Measurements from ENCODE around the gene REEP1. TPM values are rescaled to one million over a fixed set of nuclear protein-coding genes. Genes with fewer than 3 reads are reported as not detected.

REEP1 gene
- total and polyA plus RNA-seq, 2 of the 13 experiments (the other 11 are each of a cell fraction or from before 2014, with no cell fraction given): 0.27 TPM; not detected in 1

- TF ChIP-seq ZNF678 (CRISPR knock-in tag; IDR thresholded peaks at IDR 0.05) (no peak), POLR2A (IDR thresholded peaks at IDR 0.05; ENCODE audit: insufficient read depth in 1 of 2, low read depth in 2 of 2, low read length in 2 of 2) (no peak), RFX5 (IDR thresholded peaks at IDR 0.05; ENCODE audit: low read depth, low read length) (no peak), RAD21 (CRISPR knock-in tag; IDR thresholded peaks at IDR 0.05) (peak; percentile 79), SRSF1 (optimal IDR thresholded peaks at IDR 0.05; ENCODE audit: low read depth, low read length) (no peak), ATF7 (IDR thresholded peaks at IDR 0.05) (no peak), ATF7 (CRISPR knock-in tag; IDR thresholded peaks at IDR 0.05) (no peak), MTF2 (CRISPR knock-in tag; IDR thresholded peaks at IDR 0.05; ENCODE audit: borderline replicate concordance) (no peak), PTBP1 (IDR thresholded peaks at IDR 0.05; ENCODE audit: low read depth, low read length, poor library complexity, severe bottlenecking) (no peak), ARID5B (CRISPR knock-in tag; IDR thresholded peaks at IDR 0.05) (0 out of 2 replicates have a peak, but pooled peaks have one; percentile 31), NFKB2 (CRISPR knock-in tag; IDR thresholded peaks at IDR 0.05; ENCODE audit: borderline replicate concordance) (no peak), ARHGAP35 (CRISPR knock-in tag; IDR thresholded peaks at IDR 0.05; ENCODE audit: borderline replicate concordance) (no peak), FOSL1 (CRISPR knock-in tag; IDR thresholded peaks at IDR 0.05; ENCODE audit: borderline replicate concordance) (no peak), EP300 (IDR thresholded peaks at IDR 0.05; ENCODE audit: low read depth in 2 of 2, low read length in 2 of 2) (no peak), EP300 (CRISPR knock-in tag; IDR thresholded peaks at IDR 0.05; ENCODE audit: borderline replicate concordance) (no peak), ETV5 (CRISPR knock-in tag; IDR thresholded peaks at IDR 0.05; ENCODE audit: borderline replicate concordance) (no peak), SMYD3 (CRISPR knock-in tag; IDR thresholded peaks at IDR 0.05) (no peak), RXRB (CRISPR knock-in tag; IDR thresholded peaks at IDR 0.05; ENCODE audit: borderline replicate concordance) (0 out of 2 replicates have a peak, but pooled peaks have one; percentile 29), POLR2AphosphoS2 (IDR thresholded peaks at IDR 0.05; ENCODE audit: low read depth, low read length) (no peak), ZBED4 (CRISPR knock-in tag; IDR thresholded peaks at IDR 0.05; ENCODE audit: borderline replicate concordance) (no peak), ARNT (IDR thresholded peaks at IDR 0.05) (no peak), ZNF33B (CRISPR knock-in tag; IDR thresholded peaks at IDR 0.05) (no peak), ZNF839 (CRISPR knock-in tag; IDR thresholded peaks at IDR 0.05; ENCODE audit: borderline replicate concordance) (no peak), MZF1 (CRISPR knock-in tag; IDR thresholded peaks at IDR 0.05; ENCODE audit: borderline replicate concordance) (no peak)
These were observed 116.3 kb downstream of the REEP1 start (continued) for GRCh38 chr2:86221066-86221684.
